NB4 (cell line): ENCODE results near the gene LENEP.

Experiments used
- MYC ChIP-seq: IDR thresholded peaks from 2 replicates; pipeline ENCODE4 v1.6.1; 2011; ENCODE audit warnings: low read depth, low read length
- POLR2A ChIP-seq: IDR thresholded peaks from 2 replicates; pipeline ENCODE4 v1.6.1; 2011; ENCODE audit warnings: mild to moderate bottlenecking; ENCODE audit not compliant: insufficient read length; ENCODE audit errors: extremely low read depth

DNA sequence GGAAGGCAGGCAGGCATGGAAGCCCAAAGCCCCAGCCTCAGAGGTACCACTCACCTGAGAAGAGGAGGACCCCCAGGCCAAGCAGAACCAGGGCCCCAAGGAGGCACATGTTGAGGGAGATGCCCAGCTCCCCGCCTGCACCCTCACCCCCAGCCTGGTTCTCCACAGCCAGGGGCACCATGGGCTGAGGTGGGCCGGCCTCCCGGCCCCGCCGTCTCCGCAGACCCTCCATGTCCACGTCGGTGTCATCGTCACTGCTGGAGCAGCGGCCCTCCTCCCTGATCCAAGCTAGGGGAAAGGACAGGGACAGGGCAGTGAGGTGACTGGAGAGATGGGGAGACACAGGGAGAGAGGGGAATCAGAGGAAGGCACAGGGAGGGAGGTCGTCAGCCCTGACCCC is 45.3 kb upstream of the LENEP start:
- TF ChIP-seq MYC (no peak), POLR2A (no peak)
